ENCODE data around the gene DMRTC2. TPM values are rescaled to one million over a fixed set of nuclear protein-coding genes. Genes with fewer than 3 reads are reported as not detected.

DMRTC2 gene
- total and polyA plus RNA-seq, 9 of the 15 experiments (the other 6 are each of a cell fraction or from before 2014, with no cell fraction given) = 0.03 TPM; not detected in 8

DNA sequence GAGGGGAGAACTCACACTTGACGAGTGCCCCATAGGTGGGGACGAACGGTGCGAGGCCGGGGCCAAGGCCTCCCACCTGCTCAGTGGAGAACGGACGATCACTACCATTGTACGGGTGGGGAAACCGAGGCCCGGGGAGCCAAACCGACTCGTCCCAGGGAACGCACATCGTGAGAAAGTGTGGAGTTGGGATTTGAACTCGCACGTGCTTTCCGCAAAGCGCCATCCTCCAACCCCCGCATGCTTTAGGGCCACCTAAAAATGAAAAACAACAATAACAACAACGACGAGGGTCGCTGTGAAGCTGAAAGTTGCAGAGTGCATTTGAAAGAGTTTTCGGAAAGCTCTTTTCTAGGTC, 38.6 kb downstream of the DMRTC2 start (continued):
- TF ChIP-seq TFAM (CRISPR knock-in tag; conservative IDR thresholded peaks at IDR 0.05) = no peak
- no peak for TF ChIP-seq ZNF140 (CRISPR knock-in tag; IDR thresholded peaks at IDR 0.05)
- TF ChIP-seq, protein P1, sequence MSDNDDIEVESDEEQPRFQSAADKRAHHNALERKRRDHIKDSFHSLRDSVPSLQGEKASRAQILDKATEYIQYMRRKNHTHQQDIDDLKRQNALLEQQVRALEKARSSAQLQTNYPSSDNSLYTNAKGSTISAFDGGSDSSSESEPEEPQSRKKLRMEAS (CRISPR knock-in tag; IDR thresholded peaks at IDR 0.05) = peak; percentile 80
- no peak for TF ChIP-seq TOE1 (IDR thresholded peaks at IDR 0.05; ENCODE audit: borderline replicate concordance)
- TF ChIP-seq TOE1 (CRISPR knock-in tag; IDR thresholded peaks at IDR 0.05; ENCODE audit: borderline replicate concordance, low read depth) = 0 out of 2 replicates have a peak, but pooled peaks have one; percentile 49
- TF ChIP-seq, protein P2, sequence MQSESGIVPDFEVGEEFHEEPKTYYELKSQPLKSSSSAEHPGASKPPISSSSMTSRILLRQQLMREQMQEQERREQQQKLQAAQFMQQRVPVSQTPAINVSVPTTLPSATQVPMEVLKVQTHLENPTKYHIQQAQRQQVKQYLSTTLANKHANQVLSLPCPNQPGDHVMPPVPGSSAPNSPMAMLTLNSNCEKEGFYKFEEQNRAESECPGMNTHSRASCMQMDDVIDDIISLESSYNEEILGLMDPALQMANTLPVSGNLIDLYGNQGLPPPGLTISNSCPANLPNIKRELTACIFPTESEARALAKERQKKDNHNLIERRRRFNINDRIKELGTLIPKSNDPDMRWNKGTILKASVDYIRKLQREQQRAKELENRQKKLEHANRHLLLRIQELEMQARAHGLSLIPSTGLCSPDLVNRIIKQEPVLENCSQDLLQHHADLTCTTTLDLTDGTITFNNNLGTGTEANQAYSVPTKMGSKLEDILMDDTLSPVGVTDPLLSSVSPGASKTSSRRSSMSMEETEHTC (IDR thresholded peaks at IDR 0.05) = no peak
- TF ChIP-seq ZNF133 (CRISPR knock-in tag; IDR thresholded peaks at IDR 0.05) = no peak
- TF ChIP-seq THAP7 (CRISPR knock-in tag; IDR thresholded peaks at IDR 0.05) = no peak
- TF ChIP-seq ARID3B (CRISPR knock-in tag; IDR thresholded peaks at IDR 0.05; ENCODE audit: borderline replicate concordance) = no peak
- no peak for TF ChIP-seq HMG20B (CRISPR knock-in tag; IDR thresholded peaks at IDR 0.05)
- TF ChIP-seq MIER1 (IDR thresholded peaks at IDR 0.05; ENCODE audit: low read depth) = peak; percentile 37; the same call in 1 of the 2 replicates
- no peak for TF ChIP-seq CC2D1A (IDR thresholded peaks at IDR 0.05)
- TF ChIP-seq L3MBTL2 (IDR thresholded peaks at IDR 0.05) = peak; percentile 72
- TF ChIP-seq ATF7 (IDR thresholded peaks at IDR 0.05) = no peak
- no peak for TF ChIP-seq TAF15 (IDR thresholded peaks at IDR 0.05; ENCODE audit: low read depth, low read length)
- TF ChIP-seq GTF2E2 (tag; IDR thresholded peaks at IDR 0.05) = no peak
- TF ChIP-seq NFYB (IDR thresholded peaks at IDR 0.05; ENCODE audit: extremely low read depth, insufficient read length) = no peak
- no peak for TF ChIP-seq RAD21 (CRISPR knock-in tag; conservative IDR thresholded peaks at IDR 0.05 in 1 of 2, IDR thresholded peaks at IDR 0.05 in 1 of 2)
- TF ChIP-seq MAFF (IDR thresholded peaks at IDR 0.05; ENCODE audit: low read length) = no peak
- no peak for TF ChIP-seq FOXP1 (CRISPR knock-in tag; IDR thresholded peaks at IDR 0.05)
- TF ChIP-seq USF1 (CRISPR knock-in tag; IDR thresholded peaks at IDR 0.05) = no peak
- peak; percentile 53 for TF ChIP-seq CHD1 (IDR thresholded peaks at IDR 0.05; ENCODE audit: low read length)
- TF ChIP-seq, protein P3, sequence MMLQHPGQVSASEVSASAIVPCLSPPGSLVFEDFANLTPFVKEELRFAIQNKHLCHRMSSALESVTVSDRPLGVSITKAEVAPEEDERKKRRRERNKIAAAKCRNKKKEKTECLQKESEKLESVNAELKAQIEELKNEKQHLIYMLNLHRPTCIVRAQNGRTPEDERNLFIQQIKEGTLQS (IDR thresholded peaks at IDR 0.05) = no peak
- TF ChIP-seq, protein P3 (CRISPR knock-in tag; conservative IDR thresholded peaks at IDR 0.05) = 0 out of 2 replicates have a peak, but pooled peaks have one; percentile 31
- 0 out of 2 replicates have a peak, but pooled peaks have one; percentile 44 for TF ChIP-seq NFRKB (IDR thresholded peaks at IDR 0.05; ENCODE audit: low read depth)
